Nephron progenitor cell (in vitro differentiated cells): ENCODE data around the gene TMEM130.

ENCODE experiments used
- DNase-seq: peaks from one replicate; pipeline ENCODE4 v3.0.0; 2021
- H3K27ac Mint-ChIP-seq: 2 replicates; pipeline ENCODE4 v1.8.0; 2021; ENCODE audit warnings: mild to moderate bottlenecking, moderate library complexity, mixed read lengths
- H3K27me3 Mint-ChIP-seq: 2 replicates; pipeline ENCODE4 v1.8.0; 2021; ENCODE audit warnings: mild to moderate bottlenecking, low read depth, mixed read lengths; ENCODE audit not compliant: poor library complexity
- H3K36me3 Mint-ChIP-seq: 2 replicates; pipeline ENCODE4 v1.8.0; 2021; ENCODE audit warnings: low read depth, mixed read lengths
- H3K4me1 Mint-ChIP-seq: 2 replicates; pipeline ENCODE4 v1.8.0; 2021; ENCODE audit warnings: mixed read lengths
- H3K4me3 Mint-ChIP-seq: 2 replicates; pipeline ENCODE4 v1.8.0; 2021; ENCODE audit warnings: mild to moderate bottlenecking, moderate library complexity, mixed read lengths
- H3K9me3 Mint-ChIP-seq: 2 replicates; pipeline ENCODE4 v1.8.0; 2021; ENCODE audit warnings: mild to moderate bottlenecking, moderate library complexity, mixed read lengths
- CTCF ChIP-seq: fragments of 200-600 bp; sonication (generic); IDR thresholded peaks from 2 replicates; pipeline ENCODE4 v1.5.0; 2021; ENCODE audit warnings: antibody characterized with exemption

The TMEM130 gene

GRCh38 chr7:98869597-98870120, at the start of gene TMEM130:
Gene TMEM130 (minus strand): TSS chr7:98870014. CDS start chr7:98869861, 153 bp downstream.
- Mint-ChIP-seq H3K36me3 (no peaks in the 10 kb centered on the region), H3K27ac (no peak within 1 kb of the TSS), H3K4me3 (peak within 1 kb of the TSS; percentile 83), H3K9me3 (no peaks in the 10 kb centered on the region), H3K4me1 (peaks cover 11% of the 10 kb centered on the region), H3K27me3 (peaks cover 60% of the 10 kb centered on the region)
- TF ChIP-seq CTCF: no peak
- peak; percentile 64 for DNase-seq

- Mint-ChIP-seq H3K9me3 (no peaks in the 10 kb centered on the region), H3K27ac (no peak overlapping the region), H3K36me3 (peaks cover 83% of the 10 kb centered on the region), H3K4me1 (no peaks in the 10 kb centered on the region), H3K4me3 (no peak overlapping the region), H3K27me3 (peaks cover 2% of the 10 kb centered on the region)
- DNase-seq: no peak
- TF ChIP-seq CTCF: no peak
Measured at GRCh38 chr7:98917331-98917730, 47.5 kb upstream of the TMEM130 start.

GRCh38 chr7:98913612-98914011, 43.8 kb upstream of the TMEM130 start:
- Mint-ChIP-seq H3K27me3 (no peaks in the 10 kb centered on the region), H3K9me3 (no peaks in the 10 kb centered on the region), H3K27ac (no peak overlapping the region), H3K36me3 (peaks cover 79% of the 10 kb centered on the region), H3K4me1 (no peaks in the 10 kb centered on the region), H3K4me3 (no peak overlapping the region)
- no peak for TF ChIP-seq CTCF
- no peak for DNase-seq

- Mint-ChIP-seq H3K36me3 (peaks cover 79% of the 10 kb centered on the region), H3K9me3 (no peaks in the 10 kb centered on the region), H3K4me3 (no peak overlapping the region), H3K4me1 (no peaks in the 10 kb centered on the region), H3K27me3 (no peaks in the 10 kb centered on the region), H3K27ac (no peak overlapping the region)
- no peak for DNase-seq
- TF ChIP-seq CTCF: no peak
Measured at GRCh38 chr7:98913026-98913425, 43.2 kb upstream of the TMEM130 start.

GRCh38 chr7:98911916-98912315, 42.1 kb upstream of the TMEM130 start:
- H3K27me3 Mint-ChIP-seq: no peaks in the 10 kb centered on the region
- no peak for TF ChIP-seq CTCF
- no peak for DNase-seq
- H3K27ac Mint-ChIP-seq: peak overlapping the region; percentile 50
- H3K4me3 Mint-ChIP-seq: no peak overlapping the region
- peaks cover 83% of the 10 kb centered on the region for H3K36me3 Mint-ChIP-seq
- no peaks in the 10 kb centered on the region for H3K9me3 Mint-ChIP-seq
- no peaks in the 10 kb centered on the region for H3K4me1 Mint-ChIP-seq

GRCh38 chr7:98910427-98910826, 40.6 kb upstream of the TMEM130 start:
- no peaks in the 10 kb centered on the region for H3K9me3 Mint-ChIP-seq
- DNase-seq: no peak
- H3K27ac Mint-ChIP-seq: no peak overlapping the region
- no peaks in the 10 kb centered on the region for H3K4me1 Mint-ChIP-seq
- peaks cover 2% of the 10 kb centered on the region for H3K27me3 Mint-ChIP-seq
- TF ChIP-seq CTCF: no peak
- H3K4me3 Mint-ChIP-seq: no peak overlapping the region
- peaks cover 82% of the 10 kb centered on the region for H3K36me3 Mint-ChIP-seq
